ENCODE data around the gene SERTAD3.

- no peak for TF ChIP-seq CTCF (IDR thresholded peaks at IDR 0.05)
- no peak for TF ChIP-seq EP300 (IDR thresholded peaks at IDR 0.05)
Measured at GRCh38 chr19:40458597-40458974, 14.5 kb upstream of the SERTAD3 start.
